Chondrocyte (in vitro differentiated cells): ENCODE measurements around the gene NT5C1A. TPM values are rescaled to one million over a fixed set of nuclear protein-coding genes. Genes with fewer than 3 reads are reported as not detected.

Source experiments
- DNase-seq: peaks from one replicate; pipeline ENCODE4 v3.0.0; 2021; ENCODE audit warnings: mixed read lengths, low spot score
- H3K27ac Mint-ChIP-seq: one replicate; pipeline ENCODE4 v1.8.0; 2021; ENCODE audit warnings: mild to moderate bottlenecking, moderate library complexity, mixed read lengths; ENCODE audit not compliant: unreplicated experiment
- H3K27me3 Mint-ChIP-seq: 2 replicates; pipeline ENCODE4 v1.8.0; 2021; ENCODE audit warnings: low read depth, mixed read lengths
- H3K36me3 Mint-ChIP-seq: 2 replicates; pipeline ENCODE4 v1.8.0; 2021; ENCODE audit warnings: low read depth, mixed read lengths
- H3K4me1 Mint-ChIP-seq: 2 replicates; pipeline ENCODE4 v1.8.0; 2021; ENCODE audit warnings: low read depth, mild to moderate bottlenecking, mixed read lengths
- H3K4me3 Mint-ChIP-seq: one replicate; pipeline ENCODE4 v1.8.0; 2021; ENCODE audit warnings: mild to moderate bottlenecking, moderate library complexity, mixed read lengths; ENCODE audit not compliant: unreplicated experiment
- H3K9me3 Mint-ChIP-seq: 2 replicates; pipeline ENCODE4 v1.8.0; 2021; ENCODE audit warnings: low read depth, mixed read lengths
- CTCF ChIP-seq: fragments of 200-600 bp; sonication (generic); IDR thresholded peaks from 2 replicates; pipeline ENCODE4 v1.5.0; 2021; ENCODE audit warnings: antibody characterized with exemption, mild to moderate bottlenecking, moderate library complexity
- total RNA-seq: library from RNA; stranded (reverse); gene quantifications from 3 replicates; pipeline ENCODE4 v1.2.1, GENCODE V29; 2021

The NT5C1A gene
- total RNA-seq, 1 donor from 2014 or later, result 0.32 TPM

DNA sequence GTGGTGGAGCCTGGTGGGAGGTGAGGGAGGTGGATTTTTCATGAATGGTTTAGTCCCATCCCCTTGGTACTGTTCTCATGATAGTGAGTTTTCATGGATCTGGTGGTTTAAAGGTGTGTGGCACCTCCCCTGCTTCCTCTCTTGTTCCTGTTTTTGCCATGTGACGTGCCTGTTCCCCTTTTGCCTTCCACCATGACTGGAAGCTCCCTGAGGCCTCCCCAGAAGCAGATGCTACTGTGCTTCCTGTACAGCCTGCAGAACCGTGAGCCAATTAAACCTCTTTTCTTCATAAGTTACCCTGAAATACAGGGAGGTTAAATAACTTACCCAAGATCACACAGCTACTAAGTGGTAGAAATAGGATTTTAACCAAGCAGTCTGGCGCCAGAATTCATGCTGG is 28.2 kb downstream of the NT5C1A start:
- H3K9me3 Mint-ChIP-seq, result no peaks in the 10 kb centered on the region
- no peak for TF ChIP-seq CTCF
- peaks cover 72% of the 10 kb centered on the region for H3K4me1 Mint-ChIP-seq

GRCh38 chr1:39642796-39643195 is 29.1 kb downstream of the NT5C1A start:
- TF ChIP-seq CTCF, result no peak
- no peak for DNase-seq
- Mint-ChIP-seq H3K4me3 (no peak overlapping the region), H3K4me1 (peaks cover 73% of the 10 kb centered on the region), H3K36me3 (no peaks in the 10 kb centered on the region), H3K27me3 (no peaks in the 10 kb centered on the region), H3K9me3 (no peaks in the 10 kb centered on the region), H3K27ac (peak overlapping the region; percentile 95)

More for the DNA sequence above, 28.2 kb downstream of the NT5C1A start:
- no peaks in the 10 kb centered on the region for H3K27me3 Mint-ChIP-seq
- H3K4me3 Mint-ChIP-seq, result no peak overlapping the region
- H3K27ac Mint-ChIP-seq, result peak overlapping the region; percentile 95
- DNase-seq, result no peak
- H3K36me3 Mint-ChIP-seq, result no peaks in the 10 kb centered on the region

GRCh38 chr1:39640861-39641260 is 31.0 kb downstream of the NT5C1A start:
- H3K27me3 Mint-ChIP-seq, result no peaks in the 10 kb centered on the region
- peaks cover 2% of the 10 kb centered on the region for H3K36me3 Mint-ChIP-seq

DNA sequence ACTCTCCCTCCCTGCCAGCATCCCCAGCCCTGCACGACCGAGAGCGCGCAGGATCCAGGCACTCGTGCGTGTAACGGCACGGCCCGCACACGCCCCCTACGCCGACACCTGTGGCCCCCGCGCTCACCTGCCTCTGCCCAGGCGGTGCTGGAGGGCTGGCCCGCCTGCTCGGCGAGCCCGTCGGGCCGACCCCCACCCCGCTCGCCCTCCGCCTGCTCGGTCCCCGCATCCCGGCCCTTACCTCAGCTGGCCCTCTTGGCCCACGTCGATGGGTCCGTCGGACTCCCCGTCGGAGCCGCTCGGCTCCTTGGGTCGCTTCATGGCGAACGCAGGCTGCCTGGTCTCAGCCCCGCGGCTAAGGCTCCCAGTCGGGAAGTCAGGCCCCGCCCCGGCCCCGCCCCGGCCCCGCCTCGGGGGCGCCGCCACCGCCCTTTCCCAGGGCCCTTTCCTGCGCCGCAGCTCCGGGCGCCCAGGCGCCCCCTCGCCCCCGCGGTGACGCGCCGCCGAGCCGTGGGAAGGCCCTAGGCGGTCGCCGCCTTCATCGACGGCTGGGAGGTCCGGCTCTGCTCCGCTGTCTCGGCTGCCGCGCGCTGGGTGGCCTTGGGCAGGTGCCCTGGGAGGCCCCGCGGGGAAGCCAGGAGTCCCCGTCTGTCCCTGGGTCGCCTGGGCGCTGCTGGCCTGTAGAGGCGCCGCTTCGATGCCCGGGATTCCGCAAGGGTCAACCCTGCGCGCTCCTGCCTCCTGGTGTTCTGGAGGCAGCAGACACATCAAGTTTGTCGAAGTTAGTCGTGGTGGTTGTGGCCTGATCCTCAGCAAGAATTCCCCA is 32.4 kb downstream of the NT5C1A start, which contains the start of gene HEYL:
Gene HEYL, minus strand, starts transcription at position 339 of the 826 bp plus-strand sequence. Its CDS starts 18 bp downstream, at position 321.
- H3K36me3 Mint-ChIP-seq, result peaks cover 3% of the 10 kb centered on the region
- no peak for DNase-seq
- H3K27me3 Mint-ChIP-seq, result no peaks in the 10 kb centered on the region
- peak within 1 kb of the TSS; percentile 78 for H3K4me3 Mint-ChIP-seq
- peak within 1 kb of the TSS; percentile 83 for H3K27ac Mint-ChIP-seq
- peaks cover 79% of the 10 kb centered on the region for H3K4me1 Mint-ChIP-seq
- peak; percentile 76 for TF ChIP-seq CTCF
- no peaks in the 10 kb centered on the region for H3K9me3 Mint-ChIP-seq

More at GRCh38 chr1:39640861-39641260, 31.0 kb downstream of the NT5C1A start:
- TF ChIP-seq CTCF, result no peak
- H3K4me3 Mint-ChIP-seq, result no peak overlapping the region
- peaks cover 73% of the 10 kb centered on the region for H3K4me1 Mint-ChIP-seq
- no peak for DNase-seq
- peak overlapping the region; percentile 75 for H3K27ac Mint-ChIP-seq
- no peaks in the 10 kb centered on the region for H3K9me3 Mint-ChIP-seq

- no peak for DNase-seq
- Mint-ChIP-seq H3K27ac (peak overlapping the region; percentile 73), H3K9me3 (no peaks in the 10 kb centered on the region), H3K4me3 (peak overlapping the region; percentile 78), H3K4me1 (peaks cover 85% of the 10 kb centered on the region), H3K27me3 (no peaks in the 10 kb centered on the region), H3K36me3 (peaks cover 6% of the 10 kb centered on the region)
- TF ChIP-seq CTCF, result no peak
Observed at GRCh38 chr1:39638965-39639304, 33.0 kb downstream of the NT5C1A start.
